GM12801 (cell line): Measurements from ENCODE around the gene CAMKMT.

Source experiments
- TF ChIP-seq, protein P1 (sequence below): IDR thresholded peaks from one replicate; pipeline ENCODE4 v1.5.1; 2011; ENCODE audit warnings: control low read depth; ENCODE audit not compliant: insufficient read length; ENCODE audit errors: extremely low read depth

The CAMKMT gene

DNA sequence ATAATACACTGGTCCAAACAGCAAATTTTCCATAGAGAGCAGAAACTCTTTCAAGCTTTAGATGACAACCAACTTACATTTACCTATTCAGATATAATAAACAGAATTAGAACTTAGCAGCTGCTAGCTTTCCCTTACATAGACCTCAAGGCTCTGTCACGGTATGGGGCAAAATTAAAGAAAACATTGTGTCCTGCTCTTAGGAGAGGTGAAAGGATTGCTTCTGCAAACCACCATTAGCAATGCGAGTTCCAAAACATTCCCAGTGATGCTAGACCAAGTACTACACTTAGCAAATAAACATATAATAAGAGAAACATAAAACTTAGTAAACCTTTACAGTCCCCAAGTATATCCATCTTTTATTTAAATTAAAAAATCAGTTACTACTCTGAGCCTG is 183.3 kb downstream of the CAMKMT start:
- TF ChIP-seq, protein P1, sequence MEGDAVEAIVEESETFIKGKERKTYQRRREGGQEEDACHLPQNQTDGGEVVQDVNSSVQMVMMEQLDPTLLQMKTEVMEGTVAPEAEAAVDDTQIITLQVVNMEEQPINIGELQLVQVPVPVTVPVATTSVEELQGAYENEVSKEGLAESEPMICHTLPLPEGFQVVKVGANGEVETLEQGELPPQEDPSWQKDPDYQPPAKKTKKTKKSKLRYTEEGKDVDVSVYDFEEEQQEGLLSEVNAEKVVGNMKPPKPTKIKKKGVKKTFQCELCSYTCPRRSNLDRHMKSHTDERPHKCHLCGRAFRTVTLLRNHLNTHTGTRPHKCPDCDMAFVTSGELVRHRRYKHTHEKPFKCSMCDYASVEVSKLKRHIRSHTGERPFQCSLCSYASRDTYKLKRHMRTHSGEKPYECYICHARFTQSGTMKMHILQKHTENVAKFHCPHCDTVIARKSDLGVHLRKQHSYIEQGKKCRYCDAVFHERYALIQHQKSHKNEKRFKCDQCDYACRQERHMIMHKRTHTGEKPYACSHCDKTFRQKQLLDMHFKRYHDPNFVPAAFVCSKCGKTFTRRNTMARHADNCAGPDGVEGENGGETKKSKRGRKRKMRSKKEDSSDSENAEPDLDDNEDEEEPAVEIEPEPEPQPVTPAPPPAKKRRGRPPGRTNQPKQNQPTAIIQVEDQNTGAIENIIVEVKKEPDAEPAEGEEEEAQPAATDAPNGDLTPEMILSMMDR = no peak

DNA sequence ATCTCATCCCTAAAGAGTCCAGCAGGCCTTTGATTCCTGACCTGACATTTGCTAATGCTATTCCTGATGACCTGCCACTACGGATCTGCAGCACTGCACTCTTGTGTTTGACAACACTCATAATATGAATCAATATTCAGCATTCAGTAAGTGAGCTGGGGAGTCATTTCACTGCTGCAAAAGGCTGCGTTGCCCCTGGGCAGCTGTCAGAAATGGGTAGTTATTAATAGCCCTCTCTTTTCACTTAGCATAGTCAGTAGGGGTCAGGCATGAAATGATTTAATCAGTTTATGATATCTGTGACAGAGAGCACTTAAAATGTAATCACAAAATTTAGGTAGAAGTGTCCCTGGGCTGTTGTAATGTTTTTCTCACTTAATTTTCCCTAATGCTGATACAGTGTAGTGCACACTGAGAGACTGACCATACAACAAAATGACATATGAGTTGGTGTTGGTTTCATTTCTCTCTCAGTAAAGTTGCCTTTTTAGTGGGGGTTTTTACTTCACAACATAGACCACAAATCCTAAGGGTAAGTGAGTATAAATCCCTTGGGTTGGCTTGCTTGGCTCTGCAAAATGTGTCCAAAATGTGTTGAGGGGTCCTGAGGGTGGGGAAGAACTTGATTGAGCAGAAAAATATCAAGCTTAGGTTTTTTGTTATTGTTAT is 184.8 kb downstream of the CAMKMT start:
- TF ChIP-seq, protein P1 = no peak

GRCh38 chr2:44547718-44548117 is 186.0 kb downstream of the CAMKMT start:
- TF ChIP-seq, protein P1 = no peak

GRCh38 chr2:44548221-44549098 is 186.7 kb downstream of the CAMKMT start:
- TF ChIP-seq, protein P1 = no peak

DNA sequence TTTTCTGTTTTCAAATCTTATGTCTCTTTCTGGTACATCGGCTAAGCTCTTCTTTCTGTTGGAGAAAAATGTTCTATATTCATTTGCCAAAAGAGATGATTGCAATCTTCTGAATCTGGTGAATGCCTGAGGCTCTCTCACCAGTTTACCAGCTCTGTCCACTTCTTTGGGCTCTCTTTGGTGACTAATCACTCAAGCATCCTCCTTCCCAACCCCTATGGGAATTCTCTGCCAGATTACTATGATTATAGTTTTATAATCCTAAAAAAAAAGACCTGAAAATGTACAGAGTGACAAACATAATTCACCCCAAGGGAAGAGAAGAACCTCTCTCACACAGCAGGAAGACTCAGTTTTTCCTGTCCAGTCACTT is 187.3 kb downstream of the CAMKMT start:
- TF ChIP-seq, protein P1 = no peak

GRCh38 chr2:44549856-44550255 is 188.1 kb downstream of the CAMKMT start:
- TF ChIP-seq, protein P1 = no peak

- TF ChIP-seq, protein P1 = no peak
Observed at GRCh38 chr2:44550561-44550960, 188.8 kb downstream of the CAMKMT start.
